Activated B cell treated with CpG ODN at 0.5 μM for 24 hours (primary cell): Measurements from ENCODE around the gene LSAMP. TPM values are rescaled to one million over a fixed set of nuclear protein-coding genes. Genes with fewer than 3 reads are reported as not detected.

ENCODE experiments used
- ATAC-seq: fragments of 200-7000 bp; cut with Tn5 transposase; one replicate; pipeline ENCODE4 v1.10.0; 2021; ENCODE audit warnings: low read depth, mild to moderate bottlenecking, moderate library complexity
- CTCF ChIA-PET: fragments of 350-600 bp; sonication (Branson Sonifier 250); formaldehyde crosslinking; loops from one replicate; lab custom pipeline; 2021; ENCODE audit warnings: antibody characterized with exemption; lab: Charles Lee
- POLR2A ChIA-PET: fragments of 350-600 bp; sonication (Branson Sonifier 250); formaldehyde crosslinking; loops from one replicate; lab custom pipeline; 2021; ENCODE audit warnings: antibody characterized with exemption; lab: Charles Lee
- DNase-seq: peaks from one replicate; pipeline ENCODE4 v3.0.0; 2022
- H3K27ac Mint-ChIP-seq: one replicate; pipeline ENCODE4 v1.8.0; 2020; ENCODE audit warnings: mixed read lengths
- H3K27me3 Mint-ChIP-seq: one replicate; pipeline ENCODE4 v1.8.0; 2021; ENCODE audit warnings: mixed read lengths
- H3K36me3 Mint-ChIP-seq: one replicate; pipeline ENCODE4 v1.8.0; 2021; ENCODE audit warnings: low read depth, mixed read lengths
- H3K4me1 Mint-ChIP-seq: one replicate; pipeline ENCODE4 v1.8.0; 2021; ENCODE audit warnings: mixed read lengths
- H3K4me3 Mint-ChIP-seq: one replicate; pipeline ENCODE4 v1.8.0; 2020; ENCODE audit warnings: mild to moderate bottlenecking, mixed read lengths
- H3K9me3 Mint-ChIP-seq: one replicate; pipeline ENCODE4 v1.8.0; 2020; ENCODE audit warnings: mixed read lengths
- CTCF ChIP-seq: fragments of 200-600 bp; IDR thresholded peaks from one replicate; pipeline ENCODE4 v1.8.0; 2022; ENCODE audit warnings: antibody characterized with exemption, mild to moderate bottlenecking
- intact Hi-C: fragments of 100-400 bp; cut with micrococcal nuclease; formaldehyde crosslinking; loops from one replicate; pipeline ENCODE4 v1.15.1; 2024
- total RNA-seq: library from RNA; stranded (reverse); gene quantifications from 2 replicates; pipeline ENCODE4 v1.2.3, GENCODE V29; 2022

LSAMP gene
- total RNA-seq, 1 donor from 2014 or later, result 0.16 TPM

DNA sequence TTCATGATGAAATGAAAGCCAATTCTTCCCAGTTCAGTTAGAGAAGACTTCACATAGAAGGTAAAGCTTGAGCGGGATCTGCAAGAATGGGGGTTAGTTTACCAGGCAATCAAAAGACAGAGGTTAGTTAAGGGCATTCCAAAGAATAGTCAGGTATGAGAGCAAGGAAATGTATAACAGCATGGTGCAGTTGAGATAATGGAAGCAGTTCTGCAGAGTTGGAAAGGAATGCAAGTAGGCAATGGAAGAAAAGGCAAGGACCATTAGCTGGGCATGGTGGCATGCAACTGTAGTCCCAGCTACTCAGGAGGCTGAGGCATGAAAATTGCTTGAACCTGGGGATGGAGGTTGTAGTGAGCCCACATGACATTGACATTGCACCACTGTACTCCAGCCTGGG is 55.0 kb downstream of the LSAMP start:
- H3K4me3 Mint-ChIP-seq, result no peak overlapping the region
- H3K27ac Mint-ChIP-seq, result no peak overlapping the region
- DNase-seq, result no peak
- peaks cover 4% of the 10 kb centered on the region for H3K9me3 Mint-ChIP-seq
- POLR2A ChIA-PET, result no interaction called here
- intact Hi-C loops, result no loop called here
- H3K4me1 Mint-ChIP-seq, result no peaks in the 10 kb centered on the region
- CTCF ChIA-PET, result no interaction called here
- TF ChIP-seq CTCF, result no peak
- H3K27me3 Mint-ChIP-seq, result no peaks in the 10 kb centered on the region
- ATAC-seq, result no peak
- no peaks in the 10 kb centered on the region for H3K36me3 Mint-ChIP-seq

DNA sequence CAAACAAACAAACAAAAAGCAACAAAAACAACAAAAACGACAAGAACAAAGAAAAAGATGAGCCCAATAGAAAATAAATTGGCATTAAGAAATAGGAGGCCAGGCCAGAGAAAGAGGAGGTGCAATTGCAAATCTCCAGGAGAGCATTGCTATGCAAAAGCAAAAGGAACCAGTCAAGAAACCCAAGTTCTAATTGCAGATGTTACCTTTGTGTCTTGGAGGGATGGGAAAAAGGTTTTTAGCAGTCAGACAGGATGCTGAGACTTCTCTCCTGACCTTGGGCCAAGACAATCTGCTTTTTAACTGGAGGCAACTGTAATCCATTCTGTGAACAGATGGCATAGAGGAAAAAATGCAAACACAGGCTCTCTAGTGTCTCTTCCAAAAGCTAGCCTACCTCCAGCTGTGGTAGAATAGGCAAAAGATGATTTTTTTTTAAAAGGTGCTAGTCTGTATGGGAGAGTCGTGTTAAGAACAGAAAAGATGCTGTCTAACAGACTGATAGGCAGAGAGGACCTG is 56.4 kb downstream of the LSAMP start:
- DNase-seq (no peak), ATAC-seq (no peak)
- TF ChIP-seq CTCF, result no peak
- ChIA-PET CTCF (no interaction called here), POLR2A (no interaction called here)
- Mint-ChIP-seq H3K4me3 (no peak overlapping the region), H3K9me3 (peaks cover 4% of the 10 kb centered on the region), H3K27me3 (no peaks in the 10 kb centered on the region), H3K27ac (no peak overlapping the region), H3K4me1 (no peaks in the 10 kb centered on the region), H3K36me3 (no peaks in the 10 kb centered on the region)
- intact Hi-C loops, result no loop called here

DNA sequence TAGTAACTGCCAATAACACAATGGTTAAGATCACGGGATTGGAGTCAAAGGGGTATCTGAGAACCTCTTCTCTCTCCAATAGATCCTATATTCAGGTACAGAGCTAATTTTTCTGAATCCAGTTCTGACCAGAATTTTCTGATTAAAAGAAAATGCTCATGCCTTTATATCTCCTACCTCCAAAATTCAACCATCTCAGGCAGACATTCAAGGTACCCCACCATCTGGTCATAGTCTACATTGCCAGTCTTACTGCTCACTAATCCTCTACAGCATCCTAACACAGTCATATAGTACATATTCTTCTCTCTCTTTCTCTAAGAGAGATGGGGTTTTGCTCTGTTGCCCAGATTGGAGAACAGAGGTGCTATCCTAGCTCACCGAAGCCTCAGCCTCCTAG is 59.1 kb downstream of the LSAMP start:
- Mint-ChIP-seq H3K27me3 (no peaks in the 10 kb centered on the region), H3K4me3 (no peak overlapping the region), H3K9me3 (peaks cover 2% of the 10 kb centered on the region), H3K36me3 (no peaks in the 10 kb centered on the region), H3K27ac (no peak overlapping the region), H3K4me1 (no peaks in the 10 kb centered on the region)
- intact Hi-C loops, result no loop called here
- ChIA-PET POLR2A (no interaction called here), CTCF (no interaction called here)
- no peak for TF ChIP-seq CTCF
- DNase-seq, result no peak
- ATAC-seq, result no peak

- H3K4me3 Mint-ChIP-seq, result no peak overlapping the region
- no peaks in the 10 kb centered on the region for H3K27me3 Mint-ChIP-seq
- no peaks in the 10 kb centered on the region for H3K4me1 Mint-ChIP-seq
- POLR2A ChIA-PET, result no interaction called here
- H3K27ac Mint-ChIP-seq, result no peak overlapping the region
- no peaks in the 10 kb centered on the region for H3K36me3 Mint-ChIP-seq
- no peak for TF ChIP-seq CTCF
- ATAC-seq, result no peak
- CTCF ChIA-PET, result no interaction called here
- intact Hi-C loops, result no loop called here
- peaks cover 2% of the 10 kb centered on the region for H3K9me3 Mint-ChIP-seq
- DNase-seq, result no peak
Measured at GRCh38 chr3:116384717-116385116, 60.6 kb downstream of the LSAMP start.

DNA sequence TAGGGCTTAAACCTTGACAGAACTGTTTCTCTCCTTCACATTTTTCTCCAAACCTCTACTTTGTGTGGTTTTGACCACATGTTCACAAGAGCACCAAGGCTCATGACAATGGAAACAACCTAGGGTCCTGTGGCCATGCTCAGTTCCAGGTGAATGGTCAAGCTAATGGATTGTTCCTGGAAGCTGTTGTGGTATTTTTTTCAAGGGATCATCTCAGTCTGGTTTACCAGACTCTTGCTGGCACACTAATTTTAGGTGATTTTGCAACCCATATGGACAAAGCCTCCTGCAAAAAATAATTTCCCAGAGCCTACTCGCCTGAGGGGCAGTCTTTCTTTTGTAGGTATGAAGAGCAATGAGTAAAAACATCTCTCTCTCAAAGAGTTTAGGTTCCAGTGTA is 67.2 kb downstream of the LSAMP start:
- Mint-ChIP-seq H3K9me3 (no peaks in the 10 kb centered on the region), H3K36me3 (no peaks in the 10 kb centered on the region), H3K4me1 (no peaks in the 10 kb centered on the region), H3K4me3 (no peak overlapping the region), H3K27me3 (no peaks in the 10 kb centered on the region), H3K27ac (no peak overlapping the region)
- TF ChIP-seq CTCF, result no peak
- CTCF ChIA-PET, result no interaction called here
- ATAC-seq (no peak), DNase-seq (no peak)
- POLR2A ChIA-PET, result no interaction called here
- intact Hi-C loops, result no loop called here
